DOHH2 (cell line): Measurements from ENCODE around the gene DSCAML1.

ENCODE experiments used
- EZH2phosphoT487 ChIP-seq: fragments of 200-600 bp; sonication (generic); IDR thresholded peaks from 2 replicates; pipeline ENCODE4 v1.6.1; 2017; ENCODE audit warnings: borderline replicate concordance, mild to moderate bottlenecking, antibody characterized with exemption, low read length, moderate library complexity, mixed read lengths
- TF ChIP-seq, protein P1 (sequence below): fragments of 200-600 bp; sonication (generic); IDR thresholded peaks from one replicate; pipeline ENCODE4 v1.5.1; 2014; ENCODE audit warnings: antibody characterized with exemption, mild to moderate bottlenecking, low read depth, low read length; ENCODE audit not compliant: poor library complexity, severe bottlenecking

DNA sequence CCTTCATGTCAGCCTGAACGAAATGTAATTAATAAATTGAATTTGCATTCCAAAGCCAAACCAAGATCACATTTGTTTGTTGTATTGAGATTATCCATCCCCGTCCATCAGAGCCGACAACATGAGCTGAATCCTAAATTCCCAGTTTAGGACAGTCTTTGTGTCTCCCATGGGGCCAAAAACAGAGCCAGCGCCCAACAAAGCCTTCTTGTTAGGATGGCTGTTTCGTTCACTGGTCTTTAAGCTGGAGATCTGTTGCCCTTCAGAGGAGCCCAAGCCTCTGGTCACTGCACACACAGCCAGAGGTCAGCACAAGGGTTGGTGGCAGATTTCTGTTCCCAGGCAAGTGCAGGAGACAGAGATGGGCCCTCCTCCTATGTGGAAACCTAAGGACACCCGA, 25.8 kb downstream of the DSCAML1 start:
- TF ChIP-seq, protein P1, sequence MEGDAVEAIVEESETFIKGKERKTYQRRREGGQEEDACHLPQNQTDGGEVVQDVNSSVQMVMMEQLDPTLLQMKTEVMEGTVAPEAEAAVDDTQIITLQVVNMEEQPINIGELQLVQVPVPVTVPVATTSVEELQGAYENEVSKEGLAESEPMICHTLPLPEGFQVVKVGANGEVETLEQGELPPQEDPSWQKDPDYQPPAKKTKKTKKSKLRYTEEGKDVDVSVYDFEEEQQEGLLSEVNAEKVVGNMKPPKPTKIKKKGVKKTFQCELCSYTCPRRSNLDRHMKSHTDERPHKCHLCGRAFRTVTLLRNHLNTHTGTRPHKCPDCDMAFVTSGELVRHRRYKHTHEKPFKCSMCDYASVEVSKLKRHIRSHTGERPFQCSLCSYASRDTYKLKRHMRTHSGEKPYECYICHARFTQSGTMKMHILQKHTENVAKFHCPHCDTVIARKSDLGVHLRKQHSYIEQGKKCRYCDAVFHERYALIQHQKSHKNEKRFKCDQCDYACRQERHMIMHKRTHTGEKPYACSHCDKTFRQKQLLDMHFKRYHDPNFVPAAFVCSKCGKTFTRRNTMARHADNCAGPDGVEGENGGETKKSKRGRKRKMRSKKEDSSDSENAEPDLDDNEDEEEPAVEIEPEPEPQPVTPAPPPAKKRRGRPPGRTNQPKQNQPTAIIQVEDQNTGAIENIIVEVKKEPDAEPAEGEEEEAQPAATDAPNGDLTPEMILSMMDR = no peak
- TF ChIP-seq EZH2phosphoT487 = no peak
